ENCODE results near the gene VPREB1.
A peak's percentile ranks its signal among the peaks of the same experiment; 100 is the strongest.
"Not testable (repeated sequence)": the region's sequence is repeated elsewhere in the genome, so short reads cannot be mapped to it uniquely, and the experiment has no call there.

VPREB1 gene
- total RNA-seq: 0 reads per million in 3 experiments

DNA sequence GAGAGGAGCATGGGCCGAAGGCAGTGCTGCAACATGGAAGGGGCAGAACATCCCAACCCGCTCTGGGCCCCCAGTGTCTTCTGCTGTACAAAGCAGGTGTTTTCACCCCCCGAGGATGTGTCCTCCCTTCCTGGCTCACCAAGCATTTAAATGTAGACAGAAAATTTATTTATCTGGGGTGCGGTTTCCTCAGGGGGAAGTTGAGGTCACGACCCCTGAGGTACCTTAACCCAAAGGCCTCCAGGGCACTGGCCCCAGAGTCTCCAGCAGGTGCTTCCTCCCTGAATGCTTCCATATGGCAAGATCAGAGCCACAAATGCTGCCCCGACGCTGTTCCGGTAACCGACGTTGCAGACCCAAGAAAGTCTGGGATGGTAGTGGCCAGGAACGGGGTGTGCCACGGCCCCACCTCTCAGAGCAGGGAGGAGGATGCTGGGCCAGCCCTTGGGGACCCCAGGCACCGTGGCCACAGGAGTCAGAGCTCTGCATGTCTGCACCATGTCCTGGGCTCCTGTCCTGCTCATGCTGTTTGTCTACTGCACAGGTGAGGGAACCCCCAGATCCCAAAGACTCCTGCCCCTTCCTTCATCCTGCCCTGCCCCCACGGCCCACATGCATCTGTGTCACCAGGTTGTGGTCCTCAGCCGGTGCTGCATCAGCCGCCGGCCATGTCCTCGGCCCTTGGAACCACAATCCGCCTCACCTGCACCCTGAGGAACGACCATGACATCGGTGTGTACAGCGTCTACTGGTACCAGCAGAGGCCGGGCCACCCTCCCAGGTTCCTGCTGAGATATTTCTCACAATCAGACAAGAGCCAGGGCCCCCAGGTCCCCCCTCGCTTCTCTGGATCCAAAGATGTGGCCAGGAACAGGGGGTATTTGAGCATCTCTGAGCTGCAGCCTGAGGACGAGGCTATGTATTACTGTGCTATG, at the start of gene VPREB1:
Gene VPREB1 (plus strand): TSS at position 471 of the 935 bp plus-strand sequence. CDS start 28 bp downstream, at position 499.
- no peak for DNase-seq

GRCh38 chr22:22194931-22195264, 49.7 kb upstream of the VPREB1 start:
- no peak for DNase-seq

GRCh38 chr22:22195265-22196017, 49.1 kb upstream of the VPREB1 start:
- DNase-seq: peak; percentile 54

DNA sequence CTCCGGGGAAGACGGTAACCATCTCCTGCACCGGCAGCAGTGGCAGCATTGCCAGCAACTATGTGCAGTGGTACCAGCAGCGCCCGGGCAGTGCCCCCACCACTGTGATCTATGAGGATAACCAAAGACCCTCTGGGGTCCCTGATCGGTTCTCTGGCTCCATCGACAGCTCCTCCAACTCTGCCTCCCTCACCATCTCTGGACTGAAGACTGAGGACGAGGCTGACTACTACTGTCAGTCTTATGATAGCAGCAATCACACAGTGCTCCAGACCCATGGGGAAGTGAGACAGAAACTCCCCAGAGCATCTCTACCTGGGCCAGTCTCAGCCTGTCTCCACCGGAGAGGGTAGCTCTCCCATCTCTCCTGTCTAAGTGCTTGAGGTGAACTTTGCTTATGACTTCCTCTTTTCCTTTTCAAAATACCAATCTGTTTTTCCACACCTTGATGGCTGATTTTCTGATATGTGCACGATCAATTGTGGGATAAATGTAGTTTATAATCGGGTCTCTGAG, 48.5 kb upstream of the VPREB1 start:
- DNase-seq: no peak

DNA sequence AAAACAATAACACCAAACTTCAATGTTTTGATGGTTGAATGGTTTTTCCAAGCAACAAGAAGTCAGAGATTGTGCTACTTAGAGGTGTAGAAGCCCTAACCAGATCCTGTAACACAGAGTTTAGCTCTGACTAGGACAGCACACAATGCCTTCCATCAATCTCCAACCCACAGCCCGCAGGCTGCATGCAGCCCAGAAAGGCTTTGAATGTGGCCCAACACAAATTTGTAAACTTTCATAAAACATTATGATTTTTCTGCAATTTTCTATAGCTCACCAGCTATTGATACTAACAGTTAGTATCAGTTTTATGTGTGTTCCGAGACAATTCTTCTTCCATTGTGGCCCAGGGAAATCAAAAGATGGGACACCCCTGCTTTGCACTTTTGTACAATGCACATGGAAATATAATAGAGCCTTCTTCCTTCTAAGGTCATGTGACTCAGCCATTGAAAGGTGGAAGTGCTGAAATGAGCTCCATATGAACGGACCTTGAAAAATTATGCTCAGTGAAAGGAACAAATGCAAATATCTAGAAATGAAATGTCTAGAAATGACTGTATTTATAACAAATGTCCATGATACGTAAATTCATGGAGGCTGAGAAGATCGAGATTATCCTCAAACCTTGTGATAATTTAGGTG, 47.6 kb upstream of the VPREB1 start:
- no peak for DNase-seq

DNA sequence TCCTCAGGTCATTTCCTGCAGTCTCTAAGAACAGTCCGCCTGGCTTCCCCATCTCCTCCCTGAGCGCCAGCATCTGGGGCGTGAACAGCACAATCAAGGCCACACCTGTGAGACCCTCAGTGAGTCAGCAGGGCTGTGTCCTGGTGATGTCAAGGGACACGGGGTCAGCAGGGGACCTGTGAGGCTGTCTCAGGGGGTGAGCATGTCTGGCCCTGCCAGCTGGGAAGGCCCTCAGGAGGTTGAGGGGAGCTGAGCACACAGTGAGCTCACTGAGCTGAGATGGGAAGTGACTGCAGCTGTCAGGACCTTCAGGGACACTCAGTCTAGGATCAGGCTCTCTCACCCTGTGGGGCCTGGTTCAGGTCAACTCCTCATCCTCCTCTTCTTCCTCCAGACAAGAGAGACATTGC, 46.6 kb upstream of the VPREB1 start:
- no peak for DNase-seq

- no peak for DNase-seq
These were observed 45.8 kb upstream of the VPREB1 start for GRCh38 chr22:22198751-22199150.

DNA sequence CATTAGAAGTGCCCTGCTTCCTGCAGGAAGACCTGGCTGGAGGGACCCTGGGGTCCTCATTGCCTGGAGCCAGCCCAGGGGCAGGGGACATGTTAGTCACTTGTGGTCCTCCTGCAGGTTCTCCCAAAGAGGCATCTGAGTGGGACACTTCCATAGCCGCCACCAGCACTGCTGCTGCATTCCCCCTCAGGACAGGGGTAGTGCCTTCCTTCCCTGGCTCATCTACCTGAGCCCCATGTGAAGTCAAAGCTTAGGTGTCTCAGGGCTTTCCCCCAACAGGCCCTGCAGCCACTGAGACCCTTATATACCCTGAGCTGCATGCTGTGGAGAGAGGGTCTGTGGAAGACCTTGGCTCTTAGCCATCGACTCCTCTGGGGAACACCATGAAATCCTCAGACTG, 45.0 kb upstream of the VPREB1 start:
- DNase-seq: no peak

GRCh38 chr22:22200569-22201184, 43.9 kb upstream of the VPREB1 start:
- no peak for DNase-seq

DNA sequence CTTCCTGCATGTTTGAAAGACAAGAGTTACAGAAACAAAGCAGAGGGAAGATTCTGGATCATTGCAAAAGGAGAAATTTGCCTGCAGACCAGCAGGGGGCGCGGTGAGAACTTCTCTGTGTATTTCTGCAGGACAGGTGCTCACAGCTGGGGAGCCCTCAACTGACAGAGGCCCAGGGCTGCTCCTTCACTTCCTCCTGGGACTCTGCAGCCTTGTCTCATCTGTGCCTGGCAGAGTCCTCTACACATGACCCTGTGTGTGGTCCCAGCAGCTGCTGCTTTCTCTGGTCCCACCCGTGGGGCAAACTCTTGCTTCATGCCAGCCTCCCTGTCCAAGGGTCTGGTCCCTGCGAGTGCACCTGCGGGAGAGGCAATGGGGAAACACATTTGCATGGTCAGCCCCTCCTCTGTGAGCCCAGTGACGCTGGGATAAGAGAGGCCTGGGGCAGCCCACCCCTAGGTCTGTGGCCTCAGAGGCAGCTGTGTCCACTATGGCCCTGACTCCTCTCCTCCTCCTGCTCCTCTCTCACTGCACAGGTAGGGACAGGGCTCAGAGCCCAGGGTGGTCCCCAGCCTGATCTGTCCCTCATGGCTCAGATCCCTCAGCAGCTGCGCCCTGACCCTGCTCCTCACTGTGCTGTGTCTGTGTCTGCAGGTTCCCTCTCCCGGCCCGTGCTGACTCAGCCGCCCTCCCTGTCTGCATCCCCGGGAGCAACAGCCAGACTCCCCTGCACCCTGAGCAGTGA, 43.2 kb upstream of the VPREB1 start:
- DNase-seq: peak; percentile 29

- DNase-seq: no peak
These were observed 42.6 kb upstream of the VPREB1 start for GRCh38 chr22:22201930-22202343.

DNA sequence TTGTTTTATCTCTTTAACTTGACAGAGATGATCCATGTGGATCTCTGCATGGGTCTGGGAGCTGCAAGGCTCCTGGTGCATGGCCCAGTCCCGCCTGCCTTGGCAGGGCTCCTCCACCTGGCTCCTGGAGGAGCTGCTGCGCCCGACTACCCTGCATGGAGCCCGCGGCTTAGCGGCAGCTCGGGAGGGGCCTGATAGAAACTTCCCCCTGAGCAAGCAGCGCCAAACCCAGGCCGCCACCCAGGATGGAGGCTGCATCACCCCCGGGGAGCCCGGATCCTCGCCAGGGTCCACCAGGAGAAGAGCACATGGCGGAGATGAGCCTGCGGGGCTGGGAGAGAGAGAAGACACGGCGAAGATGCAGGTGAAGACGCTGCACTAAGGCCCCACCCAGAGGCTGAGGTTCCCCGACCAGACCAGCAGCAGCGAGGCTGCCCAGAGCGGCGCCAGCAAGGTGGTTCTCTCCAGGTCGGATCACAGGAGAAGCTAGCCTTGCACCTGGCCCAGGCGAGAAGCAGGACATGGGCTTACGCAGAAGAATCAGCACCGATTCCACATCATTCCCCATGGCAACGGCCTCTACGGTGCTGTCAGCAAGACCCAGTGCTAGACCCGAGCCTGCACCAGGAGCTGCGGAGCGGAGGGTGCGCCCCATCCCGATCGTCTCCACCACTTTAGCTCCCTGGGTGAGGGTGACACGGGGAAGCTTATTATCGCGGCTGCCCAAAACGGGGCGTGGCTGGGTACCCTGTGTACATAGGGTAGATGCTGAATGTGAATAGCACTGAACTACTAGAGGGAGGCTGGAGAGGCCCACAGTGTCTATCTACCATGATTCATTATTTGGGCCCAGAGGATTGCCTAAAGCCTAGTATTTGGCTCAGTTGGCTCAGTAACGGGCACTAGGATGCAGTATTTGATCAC, 41.3 kb upstream of the VPREB1 start:
- no peak for DNase-seq

DNA sequence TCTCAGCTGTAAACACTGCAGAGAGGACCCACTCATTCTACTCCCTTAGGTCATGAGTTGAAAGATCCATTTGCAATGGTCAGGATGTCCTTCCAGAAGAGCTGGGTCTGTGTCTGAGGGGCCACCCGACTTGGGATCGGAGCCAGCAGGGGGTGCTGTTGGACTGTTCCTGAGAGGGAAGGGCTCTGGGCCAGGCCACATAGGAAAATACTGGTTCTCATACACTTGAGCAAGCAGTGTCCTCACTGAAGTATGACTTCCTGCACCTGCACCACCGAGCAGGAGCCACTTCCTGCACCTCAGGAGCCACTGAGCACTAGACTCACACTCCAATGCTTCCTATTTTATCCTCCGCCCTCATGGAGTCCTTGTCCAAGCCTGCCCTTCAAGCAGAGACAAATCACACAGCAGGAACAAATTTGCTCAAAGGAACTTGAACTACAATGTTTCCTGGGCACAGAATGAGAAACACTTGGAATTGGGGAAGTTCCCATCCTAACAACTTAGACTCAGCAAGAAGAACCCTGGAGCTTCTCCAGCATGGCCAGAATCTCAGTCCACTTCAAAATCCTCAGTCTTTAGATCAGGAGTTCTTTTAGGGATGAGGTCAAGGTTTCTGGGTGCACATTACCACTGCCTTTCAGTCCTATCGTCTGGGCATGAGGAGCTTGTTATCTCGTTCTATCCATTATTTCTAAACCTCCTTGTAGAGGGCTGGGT, 36.6 kb upstream of the VPREB1 start:
- peak; percentile 39 for DNase-seq

GRCh38 chr22:22208652-22209051, 35.9 kb upstream of the VPREB1 start:
- no peak for DNase-seq

DNA sequence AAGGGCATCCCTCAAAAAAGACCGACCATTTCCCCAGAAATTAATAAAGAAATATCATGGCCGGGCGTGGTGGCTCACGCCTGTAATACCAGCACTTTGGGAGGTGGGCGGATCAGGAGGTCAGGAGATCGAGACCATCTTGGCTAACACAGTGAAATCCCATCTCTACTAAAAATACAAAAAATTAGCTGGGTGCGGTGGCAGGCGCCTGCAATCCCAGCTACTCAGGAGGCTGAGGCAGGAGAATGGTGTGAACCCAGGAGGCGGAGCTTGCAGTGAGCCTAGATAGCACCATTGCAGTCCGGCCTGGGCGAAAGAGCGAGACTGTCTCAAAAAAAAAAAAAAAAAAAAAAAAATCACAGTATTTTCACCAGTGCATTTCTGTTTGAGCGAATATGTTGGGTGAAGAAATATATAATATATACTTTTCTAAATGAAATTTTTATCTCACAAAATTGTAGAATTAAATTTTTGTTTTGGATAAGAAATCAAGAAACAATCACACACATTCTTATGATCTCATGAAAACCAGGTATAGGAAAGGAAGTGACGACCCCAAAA, 35.4 kb upstream of the VPREB1 start:
- DNase-seq: not testable (repeated sequence)

DNA sequence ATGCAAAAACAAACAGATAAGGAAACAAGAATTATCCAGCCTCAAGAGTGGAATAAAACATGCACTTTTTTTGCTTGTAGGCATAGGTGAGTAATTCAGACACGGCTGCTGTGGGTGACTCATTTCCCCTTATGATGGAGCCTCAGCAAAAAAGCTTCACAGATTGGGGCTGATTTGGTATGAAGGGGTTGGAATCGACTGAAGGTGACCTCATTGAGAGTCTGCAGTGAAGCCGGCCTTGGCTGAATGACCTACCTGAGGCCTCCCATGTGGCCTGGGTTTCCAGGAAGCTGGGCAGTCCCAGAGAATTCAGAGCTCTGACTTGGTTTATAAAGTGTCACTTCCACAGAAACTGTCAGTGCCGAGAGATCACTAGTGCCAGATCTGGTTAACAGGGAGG, 34.2 kb upstream of the VPREB1 start:
- no peak for DNase-seq

- DNase-seq: no peak
These were observed 33.4 kb upstream of the VPREB1 start for GRCh38 chr22:22210889-22211833.

DNA sequence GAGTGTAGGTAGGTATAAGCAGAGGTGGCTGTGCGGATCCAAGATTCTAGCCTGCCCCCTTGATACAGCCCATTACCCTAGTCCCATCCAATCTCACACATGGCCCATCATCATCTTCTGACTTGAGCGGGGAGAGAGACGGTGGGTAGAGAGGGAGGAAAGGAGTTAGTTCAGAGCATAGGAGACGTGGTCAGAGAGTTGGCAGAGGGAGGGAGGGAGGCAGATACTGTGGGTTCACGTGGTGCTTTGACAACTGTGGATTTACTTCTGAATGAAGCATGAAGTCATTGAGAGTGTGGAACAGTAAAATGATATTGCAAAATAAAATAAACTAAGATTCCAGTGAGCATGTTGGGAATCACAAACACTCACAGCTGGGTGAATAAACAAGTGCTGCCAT, 31.4 kb upstream of the VPREB1 start:
- DNase-seq: no peak
